ENCODE data around the gene UQCRQ.

- TF ChIP-seq CTCF (IDR thresholded peaks at IDR 0.05) (no peak), REST (IDR thresholded peaks at IDR 0.05; ENCODE audit: low read depth, low read length) (no peak), CHD2 (IDR thresholded peaks at IDR 0.05; ENCODE audit: low read length, partially characterized antibody) (no peak), GABPA (IDR thresholded peaks at IDR 0.05; ENCODE audit: low read depth) (no peak), RAD21 (IDR thresholded peaks at IDR 0.05; ENCODE audit: low read length) (no peak), POLR2AphosphoS5 (IDR thresholded peaks at IDR 0.05; ENCODE audit: low read depth, low read length) (no peak), SIN3A (IDR thresholded peaks at IDR 0.05; ENCODE audit: borderline replicate concordance, low read depth, low read length) (no peak), JUND (IDR thresholded peaks at IDR 0.05) (no peak)
- TF ChIP-seq, protein P1, sequence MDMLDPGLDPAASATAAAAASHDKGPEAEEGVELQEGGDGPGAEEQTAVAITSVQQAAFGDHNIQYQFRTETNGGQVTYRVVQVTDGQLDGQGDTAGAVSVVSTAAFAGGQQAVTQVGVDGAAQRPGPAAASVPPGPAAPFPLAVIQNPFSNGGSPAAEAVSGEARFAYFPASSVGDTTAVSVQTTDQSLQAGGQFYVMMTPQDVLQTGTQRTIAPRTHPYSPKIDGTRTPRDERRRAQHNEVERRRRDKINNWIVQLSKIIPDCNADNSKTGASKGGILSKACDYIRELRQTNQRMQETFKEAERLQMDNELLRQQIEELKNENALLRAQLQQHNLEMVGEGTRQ (IDR thresholded peaks at IDR 0.05; ENCODE audit: borderline replicate concordance, low read depth, low read length), result no peak
These were observed 35.3 kb downstream of the UQCRQ start for GRCh38 chr5:132901730-132902129.

Measured in SK-N-SH (cell line).